Measurements from ENCODE around the gene SEZ6L.

The SEZ6L gene

DNA sequence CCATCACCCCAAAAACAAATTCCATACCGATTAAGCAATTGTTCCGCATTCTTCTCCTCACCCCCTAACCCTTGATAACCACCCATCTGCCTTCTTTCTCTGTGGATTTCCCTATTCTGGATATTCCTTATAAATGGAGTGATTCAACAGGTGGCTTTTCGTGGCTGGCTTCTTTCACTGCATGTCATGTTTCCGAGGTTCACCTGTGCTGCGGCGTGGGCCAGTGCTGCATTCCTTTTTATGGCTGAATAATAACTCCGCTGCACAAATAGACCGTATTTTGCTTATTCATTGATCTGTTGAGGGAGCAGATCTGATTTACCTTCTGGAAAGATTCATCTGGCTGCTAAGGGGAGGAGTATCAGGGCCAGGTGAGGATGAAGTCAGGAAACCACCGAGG lies 165.0 kb downstream of the SEZ6L start:
- DNase-seq (ENCODE audit: low spot score): no peak

DNA sequence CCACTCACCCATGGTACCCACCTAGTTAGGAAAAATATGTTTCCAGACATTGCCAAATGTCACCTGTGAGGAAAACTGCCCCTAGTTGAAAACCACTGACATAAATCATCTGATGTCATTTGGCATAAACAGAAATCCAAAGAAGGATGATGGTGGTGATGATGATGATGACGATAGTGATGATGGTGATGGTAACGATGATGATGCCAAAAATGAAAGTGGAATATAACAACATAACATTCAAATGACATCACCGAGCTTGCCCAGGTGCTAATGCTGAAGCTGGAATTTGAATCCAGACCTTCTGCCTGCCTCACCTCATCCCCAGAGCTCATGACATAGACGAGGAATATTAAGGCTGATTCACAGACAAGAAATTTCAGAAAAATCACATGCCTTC lies 167.5 kb downstream of the SEZ6L start:
- no peak for DNase-seq (ENCODE audit: low spot score)

GRCh38 chr22:26339755-26340154 lies 170.5 kb downstream of the SEZ6L start:
- no peak for DNase-seq (ENCODE audit: low spot score)

GRCh38 chr22:26342745-26343410 lies 173.6 kb downstream of the SEZ6L start:
- no peak for DNase-seq (ENCODE audit: low spot score)

GRCh38 chr22:26345496-26345895 lies 176.2 kb downstream of the SEZ6L start:
- no peak for DNase-seq (ENCODE audit: low spot score)

GRCh38 chr22:26348810-26349526 lies 179.7 kb downstream of the SEZ6L start:
- DNase-seq (ENCODE audit: low spot score): no peak

- no peak for DNase-seq (ENCODE audit: low spot score)
These were observed 185.4 kb downstream of the SEZ6L start for GRCh38 chr22:26354707-26355106.

DNA sequence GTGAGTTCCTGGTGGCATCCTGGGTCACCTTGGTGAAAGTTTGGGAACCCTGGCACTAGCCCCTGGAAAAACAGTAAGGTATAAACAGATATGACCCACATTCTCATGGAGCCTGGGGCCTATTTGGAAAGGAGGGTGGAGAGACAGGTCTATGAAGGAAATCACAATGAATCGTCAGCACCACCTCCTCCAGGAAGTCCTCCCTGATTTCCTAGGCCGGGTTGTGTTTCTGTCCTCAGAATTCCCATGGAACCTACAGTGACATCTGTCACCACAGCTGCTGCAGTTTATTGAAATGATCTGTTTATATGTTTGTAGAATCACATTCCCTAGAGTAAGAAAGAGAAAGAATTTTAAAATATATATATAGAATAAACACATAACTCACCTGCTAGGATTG lies 188.0 kb downstream of the SEZ6L start:
- DNase-seq (ENCODE audit: low spot score): no peak

DNA sequence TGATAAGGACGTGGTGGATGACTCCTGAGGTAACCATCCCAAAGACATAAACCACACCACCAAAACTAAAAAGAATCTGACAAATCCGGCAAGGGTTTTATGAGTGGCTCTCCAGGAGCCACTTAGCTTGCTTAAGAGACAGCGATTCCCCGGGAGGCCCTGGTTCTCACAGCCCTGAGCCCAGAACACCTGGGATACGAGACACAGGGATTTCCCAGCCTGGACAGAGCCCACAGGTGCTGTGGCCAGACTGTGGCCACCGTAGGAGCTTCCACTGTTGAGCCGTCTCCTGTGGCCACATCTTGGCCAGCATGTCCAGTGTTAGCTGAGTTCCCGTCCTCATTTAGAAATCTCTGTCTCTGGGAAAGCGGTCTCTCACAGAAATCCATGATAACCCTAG lies 188.6 kb downstream of the SEZ6L start:
- no peak for DNase-seq (ENCODE audit: low spot score)

- DNase-seq (ENCODE audit: low spot score): no peak
These were observed 189.9 kb downstream of the SEZ6L start for GRCh38 chr22:26359156-26359555.

DNA sequence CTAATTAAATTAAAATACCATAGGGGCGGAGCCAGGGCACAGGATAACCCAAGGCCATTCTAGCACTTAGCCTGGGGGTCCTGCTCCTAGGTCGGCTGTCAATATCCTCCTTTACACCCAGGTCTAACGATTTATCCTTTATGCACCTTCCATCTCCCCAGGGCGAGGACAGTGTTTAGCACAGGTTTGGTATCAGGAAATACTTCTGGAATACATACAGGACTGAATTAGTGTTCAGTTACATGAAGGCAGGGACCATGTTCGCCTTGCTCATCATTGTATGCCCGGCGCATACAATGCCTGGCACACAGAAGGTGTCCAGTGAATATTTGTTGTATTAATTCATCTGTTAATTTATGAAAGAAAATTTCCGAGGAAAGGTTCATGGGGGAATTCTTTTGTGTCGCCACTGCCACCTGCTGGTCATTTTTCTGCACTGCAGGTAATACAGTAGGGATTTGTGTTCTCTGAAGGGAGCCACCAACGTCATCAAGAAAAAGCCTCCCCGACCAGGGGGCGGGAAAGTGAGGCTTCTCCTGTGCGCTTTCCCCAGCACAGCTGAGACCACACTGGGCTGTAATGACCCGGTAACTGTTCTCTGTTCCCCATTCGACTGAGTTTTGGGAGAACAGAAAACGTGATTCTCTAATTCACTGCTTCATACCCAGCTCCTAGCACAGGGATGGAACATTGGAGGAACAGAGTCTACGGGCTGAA lies 191.1 kb downstream of the SEZ6L start:
- DNase-seq (ENCODE audit: low spot score): peak; percentile 56

GRCh38 chr22:26362471-26362870 lies 193.2 kb downstream of the SEZ6L start:
- no peak for DNase-seq (ENCODE audit: low spot score)

DNA sequence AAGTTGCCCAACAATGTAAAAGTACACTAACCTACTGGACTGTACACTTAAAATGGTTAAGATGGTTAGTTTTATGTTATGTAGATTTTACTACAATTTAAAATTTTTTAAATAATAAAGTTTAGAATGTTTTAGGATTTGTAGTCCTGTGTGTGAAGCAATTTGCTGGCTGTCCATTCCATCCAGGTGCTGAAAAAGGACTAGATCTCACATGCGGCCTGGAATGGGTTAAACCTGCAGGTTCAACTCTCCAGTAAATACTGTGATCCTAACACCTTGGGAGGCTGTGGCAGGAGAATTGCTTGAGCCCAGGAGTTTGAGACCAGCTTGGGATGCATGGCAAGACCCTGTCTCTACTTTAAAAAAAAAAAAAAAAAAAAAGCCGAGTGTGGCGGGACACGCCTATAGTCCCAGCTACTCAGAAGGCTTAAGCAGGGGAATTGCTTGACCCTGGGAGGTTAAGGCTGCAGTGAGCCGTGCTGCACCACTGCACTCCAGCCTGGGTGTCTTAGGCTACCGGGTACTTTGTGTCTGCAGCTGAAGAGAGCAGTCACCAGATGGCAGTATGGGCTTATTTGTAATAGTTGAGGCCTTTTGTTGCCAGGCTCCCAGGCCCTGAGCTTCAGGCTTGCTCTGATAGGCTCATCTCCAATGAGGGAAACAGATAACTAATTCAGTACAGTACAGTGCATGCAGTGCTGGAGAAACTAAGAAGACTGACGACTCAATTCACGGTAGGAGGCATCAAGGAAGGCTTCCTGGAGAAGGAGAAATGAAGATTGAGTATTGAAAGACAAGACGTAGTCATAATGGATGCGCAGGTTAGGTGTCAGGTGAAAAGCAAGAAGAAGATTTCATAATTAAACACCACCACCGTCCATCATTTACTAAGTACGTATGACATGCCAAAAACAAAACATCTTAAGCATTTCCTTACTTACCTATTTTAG lies 195.1 kb downstream of the SEZ6L start:
- peak; percentile 42 for DNase-seq (ENCODE audit: low spot score)

DNA sequence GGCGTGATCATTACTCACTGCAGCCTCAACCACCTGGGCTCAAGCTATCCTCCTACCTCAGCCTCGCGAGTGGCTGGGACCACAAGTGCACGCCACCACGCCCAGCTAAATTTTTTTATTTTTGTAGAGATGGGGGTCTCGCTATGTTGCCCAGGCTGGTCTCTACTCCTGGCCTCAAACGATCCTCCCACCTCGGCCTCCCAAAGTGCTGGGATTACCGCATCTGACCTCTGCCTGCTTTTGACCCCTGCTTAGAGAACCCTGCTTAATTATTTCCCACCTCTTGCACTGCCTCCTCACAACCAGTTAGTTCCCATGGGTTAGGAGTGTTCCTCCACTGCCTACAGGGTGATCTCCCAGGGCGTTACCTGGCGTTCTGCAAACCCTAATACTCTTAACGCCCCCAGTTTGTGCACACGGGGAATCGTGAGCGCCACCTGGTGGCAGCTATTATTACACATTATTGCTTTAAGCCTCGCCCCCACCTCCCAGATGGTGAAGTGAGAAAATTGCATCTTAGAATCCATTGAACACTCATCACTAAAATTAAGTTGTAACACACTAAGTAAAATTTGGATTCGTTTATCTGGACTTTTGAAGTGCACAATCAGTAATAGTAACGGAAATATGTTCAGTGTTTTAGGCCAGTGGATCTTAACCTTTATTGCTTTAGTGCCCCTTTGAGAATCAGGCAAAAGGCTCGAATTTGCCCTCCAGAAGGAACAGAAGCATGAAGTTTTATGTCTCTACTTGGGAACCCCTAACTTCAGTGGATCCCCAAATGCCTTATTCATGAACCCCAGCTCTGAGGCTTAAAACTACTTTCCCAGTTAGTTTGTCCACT lies 198.4 kb downstream of the SEZ6L start:
- DNase-seq (ENCODE audit: low spot score): peak; percentile 38

GRCh38 chr22:26372890-26373289 lies 203.6 kb downstream of the SEZ6L start:
- no peak for DNase-seq (ENCODE audit: low spot score)

GRCh38 chr22:26374391-26375026 lies 205.2 kb downstream of the SEZ6L start:
- DNase-seq (ENCODE audit: low spot score): no peak

DNA sequence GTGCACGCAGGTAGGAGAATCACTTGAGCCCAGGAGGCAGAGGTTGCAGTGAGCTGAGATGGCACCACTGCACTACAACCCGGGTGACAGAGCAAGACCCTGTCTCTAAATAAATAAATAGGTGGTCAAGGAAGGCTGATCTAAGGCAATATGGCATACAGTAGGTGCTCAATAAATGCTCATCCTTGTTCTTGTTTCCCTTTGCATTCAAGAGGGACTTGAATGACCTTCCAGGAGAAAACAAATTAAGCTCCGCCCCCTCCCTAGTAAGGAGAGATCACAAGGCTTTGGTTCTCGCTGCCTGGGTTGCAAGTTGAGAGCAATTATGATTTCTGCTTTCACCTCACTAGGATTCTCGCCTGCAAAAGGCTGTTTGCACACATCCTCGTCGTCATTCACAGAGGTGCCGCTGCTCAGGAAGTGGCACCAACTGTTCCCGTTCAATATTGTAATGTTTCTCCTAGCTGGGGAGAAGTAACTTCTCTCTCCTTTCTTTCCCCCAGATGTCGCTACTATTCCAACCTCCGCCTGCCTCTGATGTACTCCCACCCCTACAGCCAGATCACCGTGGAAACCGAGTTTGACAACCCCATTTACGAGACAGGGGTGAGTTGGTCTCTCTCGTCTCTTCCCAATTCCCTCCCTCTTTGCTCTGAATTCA lies 208.0 kb downstream of the SEZ6L start:
- no peak for DNase-seq (ENCODE audit: low spot score)

GRCh38 chr22:26380072-26380830 lies 211.0 kb downstream of the SEZ6L start:
- no peak for DNase-seq (ENCODE audit: low spot score)

DNA sequence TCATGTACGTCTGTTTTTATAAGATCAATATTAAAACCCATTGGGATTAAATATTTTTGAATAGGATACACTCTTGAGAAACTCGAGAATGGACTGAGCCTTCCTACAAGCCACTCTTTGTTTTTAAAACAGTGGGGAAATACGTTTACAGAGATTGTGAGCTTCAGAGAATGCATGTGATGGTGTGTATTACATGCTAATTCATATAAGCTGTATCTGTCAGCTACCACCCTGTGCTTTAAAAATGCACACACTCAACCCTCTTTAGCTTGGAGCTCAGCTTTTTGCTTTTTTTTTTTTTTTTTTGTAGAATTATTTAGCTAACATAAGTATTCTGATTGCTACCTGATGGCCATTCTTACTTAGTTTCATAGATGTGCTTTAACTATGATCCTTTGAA lies 213.5 kb downstream of the SEZ6L start:
- no peak for DNase-seq (ENCODE audit: low spot score)

Measured in CD4-positive, alpha-beta T cell treated with Interleukin-6 at 100 ng/mL for 8 hours (primary cell).